GM12865 (cell line): Measurements from ENCODE around the gene PCCA.

Experiments
- DNase-seq: peaks from one replicate; pipeline ENCODE4 v3.0.0; 2010; ENCODE audit warnings: low read depth
- H3K4me3 ChIP-seq: 2 replicates; pipeline ENCODE4 v1.5.1; 2011; ENCODE audit warnings: mild to moderate bottlenecking, low read depth, low read length, control low read depth
- TF ChIP-seq, protein P1 (sequence below): IDR thresholded peaks from 2 replicates; pipeline ENCODE4 v1.5.1; 2011; ENCODE audit warnings: low read length, control low read depth, low read depth, inconsistent platforms; ENCODE audit not compliant: insufficient read depth; ENCODE audit errors: missing control alignments

Gene PCCA

DNA sequence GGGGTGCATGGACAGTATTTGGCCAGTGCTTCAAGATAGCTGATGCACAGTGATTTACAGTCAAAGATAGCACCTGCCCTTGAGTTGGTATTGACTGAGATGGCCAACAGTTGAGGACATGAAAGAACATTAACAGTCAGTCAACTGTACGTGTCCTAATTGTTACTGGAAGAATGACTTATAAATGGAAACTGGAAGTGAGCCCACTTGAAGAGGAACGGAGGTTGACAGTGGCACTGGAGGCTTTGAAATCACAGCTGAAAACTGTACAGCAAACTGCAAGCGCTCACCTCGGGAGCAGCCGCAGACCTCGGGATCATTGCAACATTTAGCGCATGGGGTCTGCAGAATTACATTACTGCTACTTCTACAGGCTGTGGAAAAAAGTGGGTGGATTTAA lies 422.6 kb downstream of the PCCA start:
- no peak overlapping the region for H3K4me3 ChIP-seq
- TF ChIP-seq, protein P1, sequence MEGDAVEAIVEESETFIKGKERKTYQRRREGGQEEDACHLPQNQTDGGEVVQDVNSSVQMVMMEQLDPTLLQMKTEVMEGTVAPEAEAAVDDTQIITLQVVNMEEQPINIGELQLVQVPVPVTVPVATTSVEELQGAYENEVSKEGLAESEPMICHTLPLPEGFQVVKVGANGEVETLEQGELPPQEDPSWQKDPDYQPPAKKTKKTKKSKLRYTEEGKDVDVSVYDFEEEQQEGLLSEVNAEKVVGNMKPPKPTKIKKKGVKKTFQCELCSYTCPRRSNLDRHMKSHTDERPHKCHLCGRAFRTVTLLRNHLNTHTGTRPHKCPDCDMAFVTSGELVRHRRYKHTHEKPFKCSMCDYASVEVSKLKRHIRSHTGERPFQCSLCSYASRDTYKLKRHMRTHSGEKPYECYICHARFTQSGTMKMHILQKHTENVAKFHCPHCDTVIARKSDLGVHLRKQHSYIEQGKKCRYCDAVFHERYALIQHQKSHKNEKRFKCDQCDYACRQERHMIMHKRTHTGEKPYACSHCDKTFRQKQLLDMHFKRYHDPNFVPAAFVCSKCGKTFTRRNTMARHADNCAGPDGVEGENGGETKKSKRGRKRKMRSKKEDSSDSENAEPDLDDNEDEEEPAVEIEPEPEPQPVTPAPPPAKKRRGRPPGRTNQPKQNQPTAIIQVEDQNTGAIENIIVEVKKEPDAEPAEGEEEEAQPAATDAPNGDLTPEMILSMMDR, result no peak
- DNase-seq, result no peak

DNA sequence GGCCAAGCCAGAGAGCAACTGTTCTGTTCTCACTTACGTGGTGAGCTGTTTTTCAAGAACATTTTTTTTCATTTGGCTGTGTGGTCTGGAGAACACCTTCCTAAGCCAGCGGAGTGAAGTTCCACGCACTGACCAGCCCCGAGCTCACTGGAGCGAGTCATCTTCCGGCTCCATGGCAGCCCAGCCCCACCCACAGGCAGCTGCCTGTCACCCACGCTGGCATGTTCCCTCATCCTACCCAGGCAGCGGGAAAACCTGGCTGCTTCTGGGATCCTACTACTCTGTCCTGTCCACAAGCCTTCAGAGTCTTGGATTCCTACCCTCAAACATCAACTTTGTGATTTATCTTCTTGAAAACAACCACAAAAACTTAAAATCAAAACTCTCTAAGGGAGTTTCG lies 423.5 kb downstream of the PCCA start:
- no peak overlapping the region for H3K4me3 ChIP-seq
- no peak for DNase-seq
- TF ChIP-seq, protein P1, result no peak

DNA sequence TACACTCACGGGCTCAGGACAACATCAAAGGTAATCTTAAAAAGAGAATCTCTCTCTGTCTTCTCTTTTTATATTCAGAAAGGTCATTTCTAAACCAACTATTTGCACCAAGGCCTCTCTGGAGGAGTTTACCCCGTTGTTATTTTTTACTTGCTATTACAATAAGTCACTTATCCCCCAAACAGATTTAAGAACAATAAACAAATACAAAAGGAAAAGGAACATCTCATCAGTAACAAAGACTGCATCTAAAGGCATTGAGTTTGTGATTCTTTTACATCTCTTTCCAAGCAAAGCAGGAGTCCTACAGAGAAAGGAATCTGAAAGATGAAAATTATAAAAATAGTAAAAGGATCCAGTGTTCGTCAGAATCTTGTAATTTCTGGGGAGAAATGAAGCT lies 424.3 kb downstream of the PCCA start:
- TF ChIP-seq, protein P1, result no peak
- no peak for DNase-seq
- H3K4me3 ChIP-seq, result no peak overlapping the region

DNA sequence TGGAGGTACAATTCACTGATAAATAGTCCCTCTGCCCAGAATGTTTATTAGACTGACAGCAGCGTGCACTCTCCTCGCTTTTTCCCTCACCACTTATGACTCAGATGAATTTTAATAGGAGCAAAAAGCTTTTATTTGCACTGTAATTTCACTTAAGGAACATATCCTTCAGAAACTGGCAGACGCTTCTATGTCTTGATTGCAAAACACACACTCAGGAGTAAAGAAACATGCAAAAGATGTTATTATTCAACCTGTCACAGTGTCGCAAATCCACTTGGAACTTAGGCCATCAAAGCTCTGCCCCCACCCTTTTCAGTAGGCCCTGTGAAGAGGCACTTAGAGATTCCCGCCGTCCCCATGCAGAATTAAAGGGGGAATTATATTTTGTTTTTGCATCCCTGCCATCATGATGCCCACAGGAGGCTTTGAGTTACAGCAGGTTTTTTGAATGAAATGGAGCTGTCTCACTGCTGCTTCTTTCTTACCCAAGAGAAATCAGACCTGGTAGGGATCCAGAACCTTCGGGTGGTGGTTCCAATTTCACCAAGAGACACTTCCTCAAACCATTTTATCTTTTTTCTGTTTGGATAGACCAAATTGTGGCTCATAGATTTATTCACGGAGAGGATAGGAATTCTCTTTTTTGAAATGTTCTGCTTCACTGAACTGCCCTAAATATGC lies 425.2 kb downstream of the PCCA start:
- H3K4me3 ChIP-seq, result no peak overlapping the region
- no peak for DNase-seq
- TF ChIP-seq, protein P1, result no peak

DNA sequence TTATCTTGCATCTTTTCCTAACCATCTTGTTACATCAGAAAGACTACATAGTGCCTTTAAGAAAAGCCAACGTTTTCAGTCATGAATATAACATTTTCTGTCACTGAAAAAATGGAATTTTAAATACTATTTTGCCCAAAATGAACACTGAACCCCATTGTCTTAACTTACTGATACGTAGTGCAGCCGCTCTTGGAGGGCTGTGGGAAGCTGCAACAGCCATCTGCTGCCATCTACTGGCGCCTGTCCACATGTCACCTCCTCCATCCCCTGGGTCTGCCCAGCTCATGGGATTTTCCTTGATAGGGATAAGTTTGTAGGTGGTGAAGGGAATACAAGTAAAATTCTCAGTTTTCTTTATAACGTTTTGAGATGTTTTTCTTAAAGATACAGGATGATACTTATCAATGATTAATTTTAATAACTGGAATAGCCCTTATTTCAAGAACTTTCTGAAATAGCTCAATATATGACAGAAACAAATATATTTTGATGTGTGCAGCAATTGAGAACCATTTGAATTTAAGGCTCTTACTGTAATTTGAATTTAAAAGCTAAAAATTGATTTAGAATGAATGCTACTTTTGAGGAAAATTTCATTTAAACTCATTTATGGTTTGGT lies 426.0 kb downstream of the PCCA start:
- TF ChIP-seq, protein P1, result peak; percentile 93
- H3K4me3 ChIP-seq, result no peak overlapping the region
- peak; percentile 75 for DNase-seq

DNA sequence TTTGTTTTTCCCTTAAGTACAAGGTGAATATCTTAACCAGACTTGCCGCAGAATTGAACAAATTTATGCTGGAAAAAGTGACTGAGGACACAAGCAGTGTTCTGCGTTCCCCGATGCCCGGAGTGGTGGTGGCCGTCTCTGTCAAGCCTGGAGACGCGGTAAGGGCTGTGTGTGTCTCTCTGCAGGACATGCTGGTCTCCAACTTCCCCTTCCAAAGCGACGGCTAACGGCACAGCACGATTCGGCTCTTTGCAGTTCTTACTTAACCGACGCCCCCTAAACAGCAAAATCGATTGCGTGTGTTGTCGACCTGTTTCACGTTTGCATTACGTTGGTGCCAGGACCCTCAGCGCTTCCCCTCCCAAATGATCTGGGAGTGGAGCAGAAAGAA lies 426.5 kb downstream of the PCCA start:
- TF ChIP-seq, protein P1, result no peak
- no peak for DNase-seq
- no peak overlapping the region for H3K4me3 ChIP-seq

DNA sequence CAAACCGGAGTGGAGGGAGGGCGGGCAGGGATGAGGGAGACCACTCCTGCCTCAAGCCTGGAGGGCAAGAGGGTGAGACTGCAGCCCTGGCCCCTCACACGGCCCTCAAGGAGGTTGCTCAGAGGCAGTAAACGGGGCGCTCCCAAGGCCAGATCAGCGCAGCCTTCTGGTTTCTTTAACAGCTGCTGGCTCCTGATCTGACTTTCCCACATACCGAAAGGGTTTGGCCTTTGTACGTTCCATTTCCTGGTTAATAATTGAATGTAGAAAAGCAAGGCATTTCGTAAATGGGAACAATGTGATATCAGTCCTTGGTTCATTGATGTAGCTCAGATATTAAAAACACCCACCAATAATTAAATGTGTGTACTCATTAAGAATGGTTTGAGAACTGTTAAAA lies 428.2 kb downstream of the PCCA start:
- TF ChIP-seq, protein P1, result no peak
- no peak overlapping the region for H3K4me3 ChIP-seq
- no peak for DNase-seq
